Fibroblast of lung (primary cell): Measurements from ENCODE around the gene TFF1. TPM values are rescaled to one million over a fixed set of nuclear protein-coding genes. Genes with fewer than 3 reads are reported as not detected.

Experiments
- DNase-seq, 2 donors: peaks; one replicate each; pipeline versions ENCODE4 v3.0.0 to v3.0.0-alpha.2; 2010; ENCODE audit warnings: low read depth in 2 of 2
- H2AFZ ChIP-seq: 2 replicates; pipeline ENCODE4 v1.5.1; 2012; ENCODE audit warnings: low read length, control low read depth, inconsistent platforms
- H3K27ac ChIP-seq: 2 replicates; pipeline ENCODE4 v1.5.1; 2011; ENCODE audit warnings: low read length, control low read depth; ENCODE audit not compliant: insufficient read depth
- H3K27me3 ChIP-seq: 2 replicates; pipeline ENCODE4 v1.5.1; 2011; ENCODE audit warnings: mild to moderate bottlenecking, low read length; ENCODE audit not compliant: control insufficient read depth, insufficient read depth
- H3K36me3 ChIP-seq: 2 replicates; pipeline ENCODE4 v1.5.1; 2011; ENCODE audit warnings: low read length; ENCODE audit not compliant: control insufficient read depth, insufficient read depth
- H3K4me1 ChIP-seq: 2 replicates; pipeline ENCODE4 v1.5.1; 2011; ENCODE audit warnings: low read length; ENCODE audit not compliant: control insufficient read depth, insufficient read depth; ENCODE audit errors: extremely low read depth
- H3K4me2 ChIP-seq: 2 replicates; pipeline ENCODE4 v1.5.1; 2011; ENCODE audit warnings: low read length, control low read depth; ENCODE audit not compliant: insufficient read depth; ENCODE audit errors: extremely low read depth
- H3K4me3 ChIP-seq, 4 experiments: fragments of 200-600 bp in 1 of 4; sonication (generic) in 1 of 4; replicated peaks in 1 of 4; 2 replicates each; pipeline ENCODE4 v1.5.1; 2011 to 2016; ENCODE audit warnings: low read length in 4 of 4, low read depth in 3 of 4, mild to moderate bottlenecking in 3 of 4, control low read depth in 2 of 4, inconsistent platforms in 1 of 4, mixed read lengths in 1 of 4; ENCODE audit not compliant: insufficient read depth in 1 of 4; ENCODE audit errors: control extremely low read depth in 1 of 4
- H3K79me2 ChIP-seq: 2 replicates; pipeline ENCODE4 v1.5.1; 2012; ENCODE audit warnings: mild to moderate bottlenecking, low read length, inconsistent platforms; ENCODE audit not compliant: control insufficient read depth, insufficient read depth
- H3K9ac ChIP-seq: 2 replicates; pipeline ENCODE4 v1.5.1; 2011; ENCODE audit warnings: mild to moderate bottlenecking, low read length, control low read depth; ENCODE audit not compliant: insufficient read depth
- H3K9me3 ChIP-seq: 2 replicates; pipeline ENCODE4 v1.5.1; 2012; ENCODE audit warnings: low read depth, low read length; ENCODE audit not compliant: control insufficient read depth, insufficient read depth
- H4K20me1 ChIP-seq: 2 replicates; pipeline ENCODE4 v1.5.1; 2011; ENCODE audit warnings: low read length; ENCODE audit not compliant: control insufficient read depth, insufficient read depth; ENCODE audit errors: extremely low read depth
- CTCF ChIP-seq, 2 donors: IDR thresholded peaks in 1 of 2; conservative IDR thresholded peaks in 1 of 2; 1 replicate in 1 of 2; 2 replicates in 1 of 2; pipeline ENCODE4 v1.5.1; 2011 to 2012; ENCODE audit warnings: low read length in 2 of 2, control low read depth in 1 of 2, inconsistent platforms in 1 of 2, low read depth in 1 of 2, mild to moderate bottlenecking in 1 of 2
- EZH2 ChIP-seq: IDR thresholded peaks from 2 replicates; pipeline ENCODE4 v1.5.1; 2012; ENCODE audit warnings: low read length, control low read depth, mild to moderate bottlenecking; ENCODE audit errors: missing control alignments
- polyA plus RNA-seq, 2 donors: library from polyadenylated mRNA; depleted of rRNA in 1 of 2; stranded (reverse) in 1 of 2; unstranded in 1 of 2; fragments of >200 nt; gene quantifications; 2 replicates each; pipeline ENCODE4 v1.2.1, GENCODE V29; 2011 to 2012; ENCODE audit warnings: missing spikeins in 1 of 2
- total RNA-seq: library from RNA; depleted of rRNA; stranded (reverse); fragments of >200 nt; gene quantifications from 2 replicates; pipeline ENCODE4 v1.2.1, GENCODE V29; 2014

Gene TFF1
- total and polyA plus RNA-seq, 2 donors (not counting 1 experiment from before 2014, with no cell fraction given): not detected

- Histone ChIP-seq H2AFZ (no peak overlapping the region), H3K4me2 (no peak overlapping the region), H3K36me3 (no peaks in the 10 kb centered on the region), H4K20me1 (no peaks in the 10 kb centered on the region), H3K27me3 (no peaks in the 10 kb centered on the region), H3K4me3 (no peak overlapping the region), H3K9ac (no peak overlapping the region), H3K27ac (no peak overlapping the region), H3K79me2 (no peaks in the 10 kb centered on the region), H3K4me1 (no peaks in the 10 kb centered on the region), H3K9me3 (no peaks in the 10 kb centered on the region)
- no peak for DNase-seq
- TF ChIP-seq CTCF (conservative IDR thresholded peaks at IDR 0.05 in 1 of 2, IDR thresholded peaks at IDR 0.05 in 1 of 2; ENCODE audit: low read depth in 1 of 2, low read length in 2 of 2) (no peak), EZH2 (no peak)
These were observed 13.3 kb upstream of the TFF1 start for GRCh38 chr21:42379426-42380215.

GRCh38 chr21:42378418-42378817, 12.1 kb upstream of the TFF1 start:
- no peak overlapping the region for H3K9ac ChIP-seq
- TF ChIP-seq CTCF (conservative IDR thresholded peaks at IDR 0.05 in 1 of 2, IDR thresholded peaks at IDR 0.05 in 1 of 2; ENCODE audit: low read depth in 1 of 2, low read length in 2 of 2): no peak
- TF ChIP-seq EZH2: no peak
- no peak overlapping the region for H2AFZ ChIP-seq
- H3K27ac ChIP-seq: no peak overlapping the region
- no peaks in the 10 kb centered on the region for H3K27me3 ChIP-seq
- H3K9me3 ChIP-seq: no peaks in the 10 kb centered on the region
- no peaks in the 10 kb centered on the region for H3K79me2 ChIP-seq
- no peaks in the 10 kb centered on the region for H3K36me3 ChIP-seq
- H3K4me3 ChIP-seq: no peak overlapping the region
- no peak for DNase-seq
- H3K4me2 ChIP-seq: no peak overlapping the region
- no peaks in the 10 kb centered on the region for H3K4me1 ChIP-seq
- no peaks in the 10 kb centered on the region for H4K20me1 ChIP-seq

GRCh38 chr21:42377951-42378340, 11.6 kb upstream of the TFF1 start:
- Histone ChIP-seq H4K20me1 (no peaks in the 10 kb centered on the region), H2AFZ (no peak overlapping the region), H3K79me2 (no peaks in the 10 kb centered on the region), H3K4me2 (no peak overlapping the region), H3K27ac (no peak overlapping the region), H3K9me3 (no peaks in the 10 kb centered on the region), H3K36me3 (no peaks in the 10 kb centered on the region), H3K4me1 (no peaks in the 10 kb centered on the region), H3K4me3 (no peak overlapping the region), H3K27me3 (no peaks in the 10 kb centered on the region), H3K9ac (no peak overlapping the region)
- no peak for DNase-seq
- TF ChIP-seq CTCF (conservative IDR thresholded peaks at IDR 0.05 in 1 of 2, IDR thresholded peaks at IDR 0.05 in 1 of 2; ENCODE audit: low read depth in 1 of 2, low read length in 2 of 2) (no peak), EZH2 (no peak)
